HG02763 (cell line): Measurements from ENCODE around the gene SREBF1.
A peak's percentile ranks its signal among the peaks of the same experiment; 100 is the strongest.

ENCODE experiments used
- ATAC-seq: cut with Tn5 transposase; IDR thresholded peaks from one replicate; pipeline ENCODE4 v1.9.1; 2021; ENCODE audit warnings: mild to moderate bottlenecking, moderate library complexity; ENCODE audit not compliant: unreplicated experiment

The SREBF1 gene

DNA sequence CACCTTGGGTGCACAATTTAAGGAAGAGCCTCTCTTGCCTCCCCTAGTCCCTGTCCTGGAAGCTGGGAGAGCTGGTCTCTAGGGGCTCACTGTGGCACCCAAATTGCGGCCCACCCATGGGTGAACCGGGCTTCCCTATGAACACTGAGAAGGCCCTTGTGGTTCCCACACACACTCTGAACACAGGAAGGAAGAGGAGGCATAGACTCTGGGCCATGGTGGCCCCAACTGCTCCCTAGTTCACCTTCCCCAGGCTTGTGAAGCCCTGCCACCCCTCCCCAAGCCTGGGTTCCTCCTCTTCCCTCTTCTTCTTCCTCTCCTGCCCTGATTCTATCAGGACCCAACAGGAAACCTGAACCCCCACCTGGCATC lies 10.5 kb downstream of the SREBF1 start:
- ATAC-seq = no peak

DNA sequence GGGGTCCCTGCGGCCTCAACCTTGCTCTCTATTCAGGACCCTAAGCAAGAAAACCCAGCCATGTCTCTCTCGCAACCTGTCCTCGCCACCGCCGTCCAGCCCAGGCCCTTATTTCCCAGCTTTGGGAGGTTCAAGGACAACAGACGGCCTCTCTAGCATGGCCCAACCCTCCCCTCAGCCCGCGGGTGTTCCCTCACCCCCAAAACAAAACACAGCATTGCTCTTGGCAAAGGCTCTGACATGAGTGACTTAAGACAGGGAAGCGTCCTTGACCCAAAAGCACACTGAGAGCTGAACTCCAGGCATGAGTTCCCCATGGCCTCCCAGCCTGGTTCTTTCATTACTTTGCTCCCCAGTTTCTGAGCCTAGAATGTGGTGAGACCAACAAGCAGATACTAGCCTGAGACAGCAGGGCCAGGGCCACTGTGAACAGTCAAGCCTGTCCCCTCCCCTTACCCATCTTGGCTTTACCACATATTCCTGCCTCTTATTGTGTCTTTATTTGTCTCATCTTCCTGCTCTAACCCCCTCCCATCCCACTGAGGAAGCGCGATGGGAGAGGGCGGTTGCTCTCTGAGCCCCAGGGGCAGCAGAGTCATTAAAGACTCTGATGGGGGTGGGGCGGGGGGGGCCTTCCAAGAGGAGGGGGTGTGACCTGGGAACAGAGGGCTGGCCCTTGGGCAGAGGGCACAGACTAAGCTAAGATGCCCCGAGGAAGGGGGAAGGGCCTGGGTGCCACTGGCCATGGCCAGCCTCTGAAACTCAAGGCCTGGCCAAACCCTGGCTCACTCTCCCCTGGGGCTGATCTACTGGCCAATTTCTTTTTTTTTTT lies 11.8 kb downstream of the SREBF1 start:
- ATAC-seq = no peak

DNA sequence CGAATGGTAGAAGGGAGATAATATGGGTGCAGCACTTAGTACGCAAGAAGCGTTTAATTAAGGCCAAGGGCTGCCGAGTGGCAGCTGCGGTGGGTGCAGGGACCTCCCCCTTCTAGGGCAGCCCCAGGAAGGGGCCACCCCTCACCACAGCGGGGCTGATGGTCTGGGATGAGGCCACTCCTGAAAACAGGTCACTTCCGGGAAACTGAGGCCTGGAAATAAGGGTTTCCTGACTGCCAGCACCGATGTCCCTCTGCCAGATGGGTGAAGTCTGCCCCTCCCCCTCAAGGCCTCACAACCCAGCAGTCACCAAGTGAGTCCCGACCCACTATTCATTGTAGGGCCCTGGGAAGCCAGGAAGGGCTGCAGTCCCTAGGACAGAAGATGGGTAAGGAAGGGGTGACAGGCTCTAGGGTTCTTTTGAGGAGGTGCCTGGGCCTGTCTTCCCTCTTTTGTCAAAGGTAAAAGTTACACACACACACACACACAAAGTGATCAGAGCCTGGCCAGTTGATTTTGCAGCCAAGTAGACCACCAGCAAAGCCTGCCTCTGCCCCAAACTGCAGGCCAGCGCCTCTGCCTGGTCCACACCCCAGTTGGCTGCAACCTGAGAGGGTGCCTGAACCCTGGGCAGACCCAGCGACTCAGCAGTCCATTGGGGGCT lies 12.5 kb downstream of the SREBF1 start:
- ATAC-seq = no peak

DNA sequence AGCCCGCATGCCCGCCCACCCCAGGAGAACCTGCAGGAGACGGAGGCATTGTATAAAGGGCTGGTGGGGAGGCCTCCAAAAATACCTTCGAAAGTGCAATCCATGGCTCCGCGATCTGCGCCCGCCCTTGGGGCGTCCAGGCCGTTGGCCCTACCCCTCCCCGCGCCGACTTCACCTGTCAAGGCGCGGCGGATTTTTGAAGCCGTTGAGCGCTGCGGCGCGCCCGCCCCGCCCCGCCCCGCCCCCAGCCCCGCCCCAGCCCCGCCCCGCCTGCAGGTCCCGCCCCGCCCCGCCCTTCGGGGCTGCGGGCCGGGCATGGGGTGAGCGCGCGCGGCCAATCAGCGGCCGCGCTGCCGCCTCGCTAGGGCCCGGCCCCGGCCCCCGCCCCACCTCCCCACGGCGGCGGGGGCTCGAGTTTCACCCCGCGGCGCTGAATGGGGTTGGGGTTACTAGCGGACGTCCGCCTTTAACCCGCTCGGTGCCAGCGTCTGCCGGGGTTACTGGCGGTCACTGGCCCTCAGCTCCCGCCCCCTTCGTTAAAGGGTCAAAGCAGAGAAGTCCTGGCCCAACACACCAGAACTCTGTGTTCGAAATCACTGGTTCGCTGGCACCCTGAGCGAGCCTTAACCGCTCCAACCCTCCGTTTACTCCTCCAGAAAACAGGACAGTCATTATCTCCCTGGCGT lies 13.2 kb downstream of the SREBF1 start:
- peak; percentile 75 for ATAC-seq

DNA sequence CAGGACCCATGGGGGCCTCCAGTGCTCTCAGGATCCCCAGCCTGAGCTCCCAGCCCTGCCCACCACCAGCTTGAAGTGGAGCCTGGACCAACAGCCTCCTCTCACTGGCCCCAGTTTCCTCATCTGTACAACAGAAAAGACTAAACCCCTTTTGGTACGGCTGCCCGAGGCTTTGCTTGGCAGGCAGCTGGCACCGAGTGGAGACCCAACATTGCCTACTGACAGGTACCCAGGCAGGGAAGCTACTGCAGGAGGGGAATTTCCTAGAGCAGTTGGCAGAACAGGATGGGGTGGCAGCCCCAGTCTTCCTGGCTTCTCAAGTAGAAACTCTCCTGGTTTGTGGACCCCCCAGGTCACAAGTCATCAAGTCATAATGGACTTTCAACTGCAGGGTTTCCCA lies 14.2 kb downstream of the SREBF1 start:
- ATAC-seq = no peak

DNA sequence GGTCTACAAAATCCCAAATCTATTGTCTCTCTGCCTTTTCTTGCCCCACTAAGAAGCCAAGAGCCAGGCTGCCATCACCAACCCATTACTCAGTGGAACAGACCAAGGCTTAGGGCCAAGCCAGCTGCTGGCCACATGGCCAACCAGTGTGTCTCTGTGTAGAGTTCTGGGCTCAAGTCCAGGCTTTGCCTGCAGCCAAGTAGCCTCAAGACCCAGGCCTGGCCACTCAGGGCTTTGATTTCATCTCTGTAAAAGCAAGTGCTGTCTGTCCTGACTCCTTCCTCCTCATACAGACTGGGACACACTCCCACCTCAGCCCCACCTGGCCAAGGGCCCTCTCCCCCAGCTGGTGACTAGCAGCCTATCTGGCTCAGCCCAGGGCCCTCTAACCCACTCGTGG lies 14.6 kb downstream of the SREBF1 start:
- no peak for ATAC-seq

DNA sequence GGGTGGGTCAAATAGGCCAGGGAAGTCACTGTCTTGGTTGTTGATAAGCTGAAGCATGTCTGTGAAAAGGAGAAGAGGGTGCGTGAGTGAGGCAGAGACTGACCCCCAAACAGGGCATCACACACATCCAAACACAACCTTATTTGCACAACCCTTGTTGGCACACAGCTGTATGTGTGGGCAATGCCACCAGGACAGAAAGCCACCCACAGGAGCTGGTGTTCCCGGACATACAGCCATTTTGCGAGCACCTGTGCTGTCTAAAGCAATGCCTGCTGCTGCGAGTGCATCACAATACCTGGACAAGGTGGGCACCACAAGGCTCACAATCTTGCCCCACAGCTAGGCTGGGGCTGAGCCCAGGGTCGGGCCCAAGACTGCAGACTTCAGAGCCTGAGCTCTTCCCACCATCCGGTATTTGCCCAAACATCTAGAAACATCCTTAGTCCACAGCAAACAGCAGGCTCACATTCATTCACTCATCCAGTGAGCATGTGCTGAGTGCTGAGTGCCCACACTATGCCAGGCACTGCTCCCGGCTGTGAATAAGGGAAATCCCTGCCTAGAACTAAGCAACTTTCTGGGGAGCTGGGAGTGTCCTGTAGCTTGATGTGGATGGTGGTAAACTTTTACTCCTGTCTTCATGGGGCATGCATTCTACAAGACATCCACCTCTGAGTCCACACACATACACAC lies 16.2 kb downstream of the SREBF1 start:
- no peak for ATAC-seq

DNA sequence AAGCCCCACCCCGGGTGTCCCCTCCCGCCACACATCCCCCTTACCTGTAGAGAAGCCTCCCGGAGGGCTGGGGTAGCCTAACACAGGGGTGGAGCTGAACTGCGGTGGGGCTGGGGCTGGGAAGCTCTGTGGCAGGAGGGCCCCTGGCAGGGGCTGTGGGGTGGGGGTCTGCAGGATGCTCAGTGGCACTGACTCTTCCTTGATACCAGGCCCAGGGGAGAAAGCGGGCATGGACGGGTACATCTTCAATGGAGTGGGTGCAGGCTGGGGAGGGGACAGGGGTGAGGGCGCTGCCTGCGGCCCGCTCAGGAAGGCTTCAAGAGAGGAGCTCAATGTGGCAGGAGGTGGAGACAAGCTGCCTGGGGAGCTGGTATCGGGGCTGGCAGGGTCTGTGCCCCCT lies 16.7 kb downstream of the SREBF1 start:
- ATAC-seq = no peak

DNA sequence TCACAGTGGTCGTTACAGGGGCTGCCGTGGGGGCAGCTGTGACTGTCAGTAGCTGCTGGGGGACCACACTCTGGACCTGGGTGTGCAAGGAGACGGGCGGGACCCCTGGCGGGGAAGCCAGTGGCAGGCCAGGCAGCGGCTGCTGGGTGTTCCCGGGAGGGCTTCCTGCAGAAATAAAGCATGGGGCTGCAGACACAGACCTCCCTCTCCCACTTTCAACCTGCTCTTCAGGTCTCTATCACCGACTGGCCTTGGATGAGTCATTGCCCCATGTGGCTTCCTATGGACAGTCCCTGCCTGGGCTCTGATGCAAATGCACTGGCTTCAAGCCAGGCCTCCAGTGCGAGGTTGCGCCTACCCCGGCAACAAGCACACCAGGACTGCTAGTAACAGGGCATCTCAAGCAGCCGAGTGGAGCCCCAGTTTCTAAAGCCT lies 17.2 kb downstream of the SREBF1 start:
- peak; percentile 42 for ATAC-seq

DNA sequence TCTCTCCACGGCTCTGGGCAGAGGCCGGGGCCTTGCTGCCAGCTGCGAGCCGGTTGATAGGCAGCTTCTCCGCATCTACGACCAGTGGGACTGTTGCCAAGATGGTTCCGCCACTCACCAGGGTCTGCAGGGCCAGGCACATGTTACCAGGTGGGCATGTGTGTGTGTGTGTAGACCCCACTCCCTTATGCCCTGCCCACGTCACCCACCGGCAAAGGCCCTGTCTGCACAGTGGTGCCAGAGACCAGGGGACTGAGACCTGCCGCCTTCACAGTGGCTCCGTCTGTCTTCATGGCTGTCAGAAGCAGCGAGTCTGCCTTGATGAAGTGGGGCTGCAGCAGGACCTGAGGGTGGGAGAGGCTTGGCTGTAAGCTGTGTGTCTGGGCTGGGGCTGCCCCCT lies 17.7 kb downstream of the SREBF1 start:
- ATAC-seq = no peak

DNA sequence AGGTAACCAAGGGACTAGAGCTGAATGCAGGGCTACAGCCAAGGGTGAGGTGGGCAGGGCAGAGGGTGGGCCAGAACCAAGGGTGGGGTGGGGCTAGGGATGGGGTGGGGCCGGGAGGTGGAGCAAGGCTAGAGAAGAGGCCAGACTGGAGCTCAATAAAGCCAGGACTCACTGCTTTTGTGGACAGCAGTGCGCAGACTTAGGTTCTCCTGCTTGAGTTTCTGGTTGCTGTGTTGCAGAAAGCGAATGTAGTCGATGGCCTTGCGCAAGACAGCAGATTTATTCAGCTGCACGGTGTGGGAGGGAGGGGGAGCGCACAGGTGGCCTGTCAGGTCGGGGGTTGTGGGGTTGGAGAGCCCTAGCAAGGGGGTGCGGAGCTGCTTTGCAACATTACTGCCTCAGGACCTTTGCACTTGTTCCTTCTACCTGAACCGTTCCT lies 18.7 kb downstream of the SREBF1 start:
- no peak for ATAC-seq

DNA sequence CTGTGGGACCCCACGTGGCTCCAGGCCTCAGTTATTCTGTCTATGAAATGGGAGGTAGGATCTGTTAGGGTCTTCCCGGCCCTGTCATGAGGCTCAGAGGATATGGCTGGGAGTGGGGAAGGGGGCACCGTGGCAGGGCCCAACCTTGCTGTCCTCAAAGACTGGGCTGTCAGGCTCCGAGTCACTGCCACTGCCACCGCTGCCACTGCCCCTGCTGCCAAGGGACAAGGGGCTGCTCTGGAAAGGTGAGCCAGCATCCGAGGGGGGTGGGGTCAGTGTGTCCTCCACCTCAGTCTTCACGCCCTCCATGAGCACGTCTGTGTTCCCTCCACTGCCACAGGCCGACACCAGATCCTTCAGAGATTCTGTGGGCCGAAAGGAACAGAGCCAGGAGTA lies 19.2 kb downstream of the SREBF1 start:
- ATAC-seq = no peak

DNA sequence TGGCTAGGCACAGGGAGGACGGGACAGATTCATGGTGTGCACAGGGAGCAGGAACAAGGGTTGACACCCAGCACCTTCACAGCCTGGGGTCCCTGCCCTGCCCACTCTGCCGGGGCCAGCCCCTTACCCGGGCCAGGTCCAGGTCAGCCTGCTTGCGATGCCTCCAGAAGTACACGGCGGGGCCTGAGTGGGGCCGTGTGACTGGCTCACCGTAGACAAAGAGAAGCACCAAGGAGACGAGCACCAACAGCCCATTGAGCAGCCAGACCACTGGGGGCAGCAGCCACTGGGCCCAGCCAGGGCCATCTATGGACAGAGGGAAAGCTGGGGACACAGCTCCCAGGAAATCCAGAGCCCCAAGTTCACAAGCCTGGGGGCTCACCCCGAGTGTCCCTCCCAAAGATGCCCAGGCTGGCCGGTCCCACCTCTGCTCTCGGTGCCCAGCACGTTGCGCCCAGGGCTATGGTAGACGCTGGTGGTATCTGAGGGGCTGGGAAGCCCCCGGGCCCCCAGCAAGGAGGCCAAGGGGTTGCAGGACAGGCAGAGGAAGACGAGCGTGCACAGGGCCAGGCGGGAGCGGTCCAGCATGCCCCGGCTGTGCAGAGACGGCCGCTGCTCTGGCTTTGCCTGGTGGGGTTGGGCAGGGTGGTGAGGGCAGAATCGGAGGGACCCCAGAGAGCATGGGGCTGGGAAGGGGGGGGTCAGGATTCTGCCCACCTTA lies 19.8 kb downstream of the SREBF1 start:
- ATAC-seq = no peak

DNA sequence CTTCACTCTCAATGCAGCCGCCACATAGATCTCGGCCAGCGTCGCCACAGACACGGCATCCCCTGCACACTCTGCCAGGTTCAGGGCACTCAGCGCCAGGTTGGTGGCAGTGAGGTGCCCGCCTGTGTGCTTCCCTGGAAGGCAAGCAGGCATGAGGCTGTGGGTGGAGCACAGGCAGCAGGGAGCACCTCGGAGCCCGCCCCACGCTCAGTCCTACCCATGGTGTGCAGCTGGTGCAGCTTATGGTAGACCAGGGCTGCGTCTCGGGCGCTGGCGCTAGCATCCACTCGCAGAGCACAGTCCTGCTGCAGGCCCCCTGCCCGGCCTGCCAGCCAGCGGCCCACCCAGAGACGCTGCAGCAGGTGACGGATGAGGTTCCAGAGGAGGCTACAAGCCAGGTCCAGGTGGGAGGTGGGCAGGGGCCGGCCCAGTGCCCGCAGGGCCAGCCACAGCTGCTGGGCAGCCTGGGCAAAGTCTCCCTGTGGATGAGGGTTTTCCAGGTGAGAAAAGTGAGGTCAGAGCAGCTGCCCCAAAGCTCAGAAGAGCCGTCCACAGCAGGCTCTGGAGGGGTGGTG lies 20.5 kb downstream of the SREBF1 start:
- ATAC-seq = no peak

DNA sequence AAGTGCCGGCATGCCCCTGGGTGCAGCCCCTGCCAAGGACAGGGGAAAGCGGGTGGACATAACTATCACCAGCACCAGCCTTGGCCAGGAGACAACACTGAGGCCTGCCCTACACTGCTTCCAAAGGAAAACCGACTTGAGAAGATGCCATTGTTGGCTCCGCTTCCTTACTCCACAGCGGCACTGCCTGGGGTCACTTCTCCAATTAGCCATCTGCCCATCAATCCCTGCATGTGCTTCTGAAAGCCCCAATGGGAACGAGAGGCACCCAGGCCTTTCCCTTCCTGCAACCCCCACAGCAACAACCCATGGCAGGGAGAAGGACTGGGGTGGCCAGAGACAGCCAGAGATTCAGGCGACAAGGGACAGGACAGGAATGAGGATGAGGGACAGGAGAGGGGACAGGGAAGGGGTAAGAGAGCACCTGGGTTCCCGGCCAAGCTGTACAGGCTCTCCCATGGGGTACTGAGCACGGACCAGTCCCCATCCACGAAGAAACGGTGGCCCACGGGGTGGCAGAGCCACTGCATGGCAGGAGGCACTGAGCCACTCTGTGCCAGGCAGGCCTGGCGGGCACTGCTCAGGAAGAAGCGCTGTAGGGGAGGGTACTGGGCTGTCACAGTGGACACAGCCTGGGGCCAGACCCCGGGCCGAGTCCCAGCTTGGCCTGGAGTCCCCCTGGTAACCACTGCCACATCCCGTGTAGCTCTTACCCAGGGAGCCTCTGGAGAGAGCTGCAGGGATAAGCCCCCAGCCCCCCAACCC lies 21.2 kb downstream of the SREBF1 start:
- no peak for ATAC-seq

DNA sequence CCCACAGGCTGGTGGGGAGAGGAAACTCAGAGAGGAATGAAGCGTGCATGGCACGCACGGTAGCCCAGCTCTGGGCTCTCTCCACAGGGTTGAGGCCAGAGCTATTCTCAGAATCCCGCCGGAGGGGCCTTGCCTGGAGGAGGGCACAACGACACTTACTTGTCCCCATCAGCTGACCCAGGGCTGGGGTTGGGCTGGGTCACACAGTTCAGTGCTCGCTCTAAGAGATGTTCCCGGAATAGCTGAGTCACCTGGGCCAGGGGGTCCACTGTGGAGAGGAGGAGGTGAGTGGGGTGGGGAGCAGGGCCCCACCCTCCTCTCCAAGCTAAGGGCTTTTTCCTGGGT lies 21.8 kb downstream of the SREBF1 start:
- ATAC-seq = no peak

DNA sequence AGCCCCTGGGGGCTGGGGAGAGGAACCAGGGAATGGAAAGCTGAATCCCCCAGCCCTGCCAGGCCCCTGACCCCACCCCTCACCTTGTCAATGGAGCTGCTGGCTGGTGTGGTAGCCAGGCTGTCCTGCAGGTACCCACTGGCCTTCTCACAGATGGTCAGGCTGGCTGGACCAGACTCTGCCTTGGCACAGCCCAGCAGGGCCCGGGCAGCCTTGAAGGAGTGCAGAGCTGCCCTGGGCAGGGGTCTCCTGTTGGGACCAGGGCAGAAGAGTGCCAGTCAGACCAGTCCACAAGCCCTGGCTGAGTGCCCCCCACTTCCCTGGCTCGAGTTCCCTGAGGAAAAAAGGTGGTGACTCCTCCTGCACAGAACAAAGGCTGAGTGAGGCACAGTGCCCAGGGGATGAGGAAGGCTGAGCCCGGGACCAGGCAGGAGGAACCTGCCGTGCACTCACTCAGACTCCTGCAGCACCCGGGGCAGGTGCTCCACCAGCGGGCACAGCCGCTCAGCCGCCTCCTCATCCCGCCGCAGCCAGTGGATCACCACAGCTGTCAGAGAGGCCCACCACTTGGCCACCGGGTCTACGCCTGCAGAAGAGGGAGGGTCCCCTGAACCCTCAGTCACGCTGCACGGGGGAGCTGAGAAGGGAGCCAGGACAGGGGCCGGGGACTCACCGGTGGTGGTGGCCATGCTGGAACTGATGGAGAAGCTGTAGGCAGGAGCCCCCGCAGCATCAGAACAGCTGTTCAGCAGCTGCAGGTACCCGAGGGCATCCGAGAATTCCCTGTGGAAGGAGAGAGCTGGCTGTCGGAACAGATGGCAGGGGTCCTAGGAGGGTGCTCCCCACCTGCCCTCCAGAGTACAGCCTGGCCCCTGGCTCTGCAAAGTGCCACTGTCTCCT lies 22.4 kb downstream of the SREBF1 start:
- no peak for ATAC-seq

DNA sequence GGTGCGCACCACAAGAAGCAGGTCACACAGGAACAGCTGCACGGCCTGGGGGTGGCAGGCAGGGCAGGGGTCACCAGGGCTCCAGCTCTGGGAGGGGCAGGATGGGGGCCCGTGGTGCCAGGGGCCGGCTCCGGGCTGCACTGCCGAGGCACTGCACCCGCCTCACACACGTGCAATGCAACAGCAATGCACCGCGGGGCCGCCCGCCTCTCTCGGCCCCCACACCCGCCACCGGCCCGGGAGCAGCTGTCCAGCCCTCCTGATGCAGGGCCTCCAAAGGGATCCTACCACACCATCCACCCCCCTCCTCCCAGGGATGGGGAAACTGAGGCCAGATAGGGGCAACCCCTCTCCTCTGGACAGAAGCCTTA lies 23.1 kb downstream of the SREBF1 start:
- no peak for ATAC-seq
